ENCODE results near the gene TNKS2. TPM values are rescaled to one million over a fixed set of nuclear protein-coding genes. Genes with fewer than 3 reads are reported as not detected.
A peak's percentile ranks its signal among the peaks of the same experiment; 100 is the strongest.

Gene TNKS2
- polyA plus RNA-seq, 1 of the 3 experiments (the other 2 are of a cell fraction): 12.5 TPM

DNA sequence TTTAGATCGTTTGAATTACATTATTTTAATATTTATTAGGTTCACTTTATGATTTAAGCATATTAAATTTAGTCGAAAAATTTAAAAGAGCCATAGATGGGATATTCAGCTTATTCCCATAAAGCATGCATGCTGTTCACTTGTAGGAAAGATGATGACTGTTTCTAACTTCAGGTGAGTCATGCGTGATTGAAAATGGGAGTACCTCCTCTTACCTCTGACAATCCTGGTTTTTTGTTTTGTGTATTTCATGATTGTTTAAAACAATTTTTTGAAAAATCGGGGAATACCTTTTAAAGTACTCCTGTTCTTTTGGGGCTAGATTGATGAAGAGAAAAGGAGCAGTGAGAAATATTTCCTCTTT, 1.4 kb downstream of the TNKS2 start:
- H4K20me1 ChIP-seq (ENCODE audit: insufficient read depth): peaks cover 43% of the 10 kb centered on the region
- no peaks in the 10 kb centered on the region for H3K9me2 ChIP-seq
- TF ChIP-seq, protein P1, sequence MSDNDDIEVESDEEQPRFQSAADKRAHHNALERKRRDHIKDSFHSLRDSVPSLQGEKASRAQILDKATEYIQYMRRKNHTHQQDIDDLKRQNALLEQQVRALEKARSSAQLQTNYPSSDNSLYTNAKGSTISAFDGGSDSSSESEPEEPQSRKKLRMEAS (IDR thresholded peaks at IDR 0.05; ENCODE audit: low read depth): 0 out of 2 replicates have a peak, but pooled peaks have one; percentile 3
- TF ChIP-seq MEF2A (IDR thresholded peaks at IDR 0.05; ENCODE audit: borderline replicate concordance, low read depth): no peak
- H3F3A ChIP-seq (replicated peaks; ENCODE audit: insufficient read depth): no peaks in the 10 kb centered on the region
- H3K79me2 ChIP-seq (ENCODE audit: insufficient read depth): peaks cover 62% of the 10 kb centered on the region
- H3K4me3 ChIP-seq (ENCODE audit: low read depth in 2 of 2, low read length in 1 of 2): peak overlapping the region; percentile 81 to 93
- H3K4me2 ChIP-seq: peak overlapping the region; percentile 72
- H3K9ac ChIP-seq: peak overlapping the region; percentile 84
- peaks cover 9 to 14% of the 10 kb centered on the region in 2 experiments for H3K36me3 ChIP-seq (replicated peaks in 1 of 2; ENCODE audit: control insufficient read depth in 1 of 2, insufficient read depth in 2 of 2, low read length in 1 of 2)
- H3K27me3 ChIP-seq (ENCODE audit: insufficient read depth): no peaks in the 10 kb centered on the region
- no peak overlapping the region for H2AFZ ChIP-seq (ENCODE audit: low read depth)
- peak overlapping the region in 1 of 2 experiments; percentile 82; a peak in 2 of 4 replicates for H3K27ac ChIP-seq (ENCODE audit: low read depth in 2 of 2, low read length in 1 of 2)
- H3K9me3 ChIP-seq: no peaks in the 10 kb centered on the region
- no peak for DNase-seq
- 16% methylated on average over 4 of the region's 4 CpGs for WGBS (ENCODE audit: low lambda C conversion rate)
- ChIA-PET CTCF (interaction anchor here (1.6 kb wide), 1 partner anchor 41 kb away, joined by 3 read pairs; no protein-coding TSS in a partner anchor), POLR2A (no interaction called here)
- H3K4me1 ChIP-seq (ENCODE audit: control insufficient read depth in 1 of 2, insufficient read depth in 2 of 2, low read depth in 1 of 2, low read length in 1 of 2): peaks cover 5 to 10% of the 10 kb centered on the region in 2 experiments; a peak in 3 of 4 replicates

DNA sequence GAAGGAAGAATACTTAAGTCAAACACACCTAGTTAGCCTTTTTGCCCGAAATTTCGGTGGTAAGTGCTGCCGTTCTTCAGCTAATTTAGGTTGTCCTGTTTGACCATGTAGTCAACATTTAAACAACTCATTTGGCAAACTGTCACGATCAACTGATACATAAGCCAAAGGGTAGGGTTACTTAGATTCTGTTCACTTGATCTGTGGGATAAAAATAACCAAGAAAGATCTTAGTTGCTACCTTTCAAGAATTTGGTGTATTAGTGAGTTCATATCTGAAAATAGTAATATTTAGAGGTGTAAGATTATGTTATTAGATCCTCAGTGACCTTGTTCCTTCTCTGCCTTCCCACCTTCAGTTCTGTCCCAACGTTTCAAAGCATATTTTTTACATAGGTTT, 2.0 kb downstream of the TNKS2 start:
- H3K4me3 ChIP-seq (ENCODE audit: low read depth in 2 of 2, low read length in 1 of 2): peak overlapping the region; percentile 81 to 93; a peak in 3 of 4 replicates
- H3K4me2 ChIP-seq: peak overlapping the region; percentile 72
- no peak for DNase-seq
- peaks cover 9 to 17% of the 10 kb centered on the region in 2 experiments for H3K36me3 ChIP-seq (replicated peaks in 1 of 2; ENCODE audit: control insufficient read depth in 1 of 2, insufficient read depth in 2 of 2, low read length in 1 of 2)
- CTCF ChIA-PET: interaction anchor here (1.2 kb wide), 1 partner anchor 42 kb away, joined by 4 read pairs; no protein-coding TSS in a partner anchor
- peaks cover 45% of the 10 kb centered on the region for H4K20me1 ChIP-seq (ENCODE audit: insufficient read depth)
- no peak overlapping the region for H2AFZ ChIP-seq (ENCODE audit: low read depth)
- peaks cover 6 to 10% of the 10 kb centered on the region in 2 experiments; a peak in 3 of 4 replicates for H3K4me1 ChIP-seq (ENCODE audit: control insufficient read depth in 1 of 2, insufficient read depth in 2 of 2, low read depth in 1 of 2, low read length in 1 of 2)
- no peaks in the 10 kb centered on the region for H3F3A ChIP-seq (replicated peaks; ENCODE audit: insufficient read depth)
- WGBS (ENCODE audit: low lambda C conversion rate): 76% methylated on average over 5 of the region's 5 CpGs
- no peak overlapping the region for H3K27ac ChIP-seq (ENCODE audit: low read depth in 2 of 2, low read length in 1 of 2)
- no peak overlapping the region for H3K9ac ChIP-seq
- no peaks in the 10 kb centered on the region for H3K27me3 ChIP-seq (ENCODE audit: insufficient read depth)
- H3K79me2 ChIP-seq (ENCODE audit: insufficient read depth): peaks cover 68% of the 10 kb centered on the region
- no peaks in the 10 kb centered on the region for H3K9me3 ChIP-seq
- POLR2A ChIA-PET: no interaction called here
- H3K9me2 ChIP-seq: no peaks in the 10 kb centered on the region
- TF ChIP-seq POLR2AphosphoS5 (IDR thresholded peaks at IDR 0.05; ENCODE audit: low read depth, low read length) (no peak), GABPA (IDR thresholded peaks at IDR 0.05; ENCODE audit: low read depth) (no peak), FOXM1 (IDR thresholded peaks at IDR 0.05; ENCODE audit: low read depth) (no peak), YY1 (IDR thresholded peaks at IDR 0.05; ENCODE audit: low read depth) (no peak), ELF1 (IDR thresholded peaks at IDR 0.05) (no peak), RXRA (IDR thresholded peaks at IDR 0.05; ENCODE audit: borderline replicate concordance, low read depth) (no peak), FOXJ3 (CRISPR knock-in tag; IDR thresholded peaks at IDR 0.05) (no peak), EZH2phosphoT487 (IDR thresholded peaks at IDR 0.05; ENCODE audit: borderline replicate concordance, low read depth) (no peak), NFIC (IDR thresholded peaks at IDR 0.05; ENCODE audit: borderline replicate concordance) (no peak), NRF1 (IDR thresholded peaks at IDR 0.05; ENCODE audit: low read depth, low read length) (no peak), MXI1 (IDR thresholded peaks at IDR 0.05; ENCODE audit: low read depth, low read length) (no peak), JUND (IDR thresholded peaks at IDR 0.05) (no peak)
- TF ChIP-seq, protein P2, sequence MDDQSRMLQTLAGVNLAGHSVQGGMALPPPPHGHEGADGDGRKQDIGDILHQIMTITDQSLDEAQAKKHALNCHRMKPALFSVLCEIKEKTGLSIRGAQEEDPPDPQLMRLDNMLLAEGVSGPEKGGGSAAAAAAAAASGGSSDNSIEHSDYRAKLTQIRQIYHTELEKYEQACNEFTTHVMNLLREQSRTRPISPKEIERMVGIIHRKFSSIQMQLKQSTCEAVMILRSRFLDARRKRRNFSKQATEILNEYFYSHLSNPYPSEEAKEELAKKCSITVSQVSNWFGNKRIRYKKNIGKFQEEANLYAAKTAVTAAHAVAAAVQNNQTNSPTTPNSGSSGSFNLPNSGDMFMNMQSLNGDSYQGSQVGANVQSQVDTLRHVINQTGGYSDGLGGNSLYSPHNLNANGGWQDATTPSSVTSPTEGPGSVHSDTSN (IDR thresholded peaks at IDR 0.05): no peak
- TF ChIP-seq, protein P3, sequence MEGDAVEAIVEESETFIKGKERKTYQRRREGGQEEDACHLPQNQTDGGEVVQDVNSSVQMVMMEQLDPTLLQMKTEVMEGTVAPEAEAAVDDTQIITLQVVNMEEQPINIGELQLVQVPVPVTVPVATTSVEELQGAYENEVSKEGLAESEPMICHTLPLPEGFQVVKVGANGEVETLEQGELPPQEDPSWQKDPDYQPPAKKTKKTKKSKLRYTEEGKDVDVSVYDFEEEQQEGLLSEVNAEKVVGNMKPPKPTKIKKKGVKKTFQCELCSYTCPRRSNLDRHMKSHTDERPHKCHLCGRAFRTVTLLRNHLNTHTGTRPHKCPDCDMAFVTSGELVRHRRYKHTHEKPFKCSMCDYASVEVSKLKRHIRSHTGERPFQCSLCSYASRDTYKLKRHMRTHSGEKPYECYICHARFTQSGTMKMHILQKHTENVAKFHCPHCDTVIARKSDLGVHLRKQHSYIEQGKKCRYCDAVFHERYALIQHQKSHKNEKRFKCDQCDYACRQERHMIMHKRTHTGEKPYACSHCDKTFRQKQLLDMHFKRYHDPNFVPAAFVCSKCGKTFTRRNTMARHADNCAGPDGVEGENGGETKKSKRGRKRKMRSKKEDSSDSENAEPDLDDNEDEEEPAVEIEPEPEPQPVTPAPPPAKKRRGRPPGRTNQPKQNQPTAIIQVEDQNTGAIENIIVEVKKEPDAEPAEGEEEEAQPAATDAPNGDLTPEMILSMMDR (IDR thresholded peaks at IDR 0.05): no peak
- TF ChIP-seq, protein P4, sequence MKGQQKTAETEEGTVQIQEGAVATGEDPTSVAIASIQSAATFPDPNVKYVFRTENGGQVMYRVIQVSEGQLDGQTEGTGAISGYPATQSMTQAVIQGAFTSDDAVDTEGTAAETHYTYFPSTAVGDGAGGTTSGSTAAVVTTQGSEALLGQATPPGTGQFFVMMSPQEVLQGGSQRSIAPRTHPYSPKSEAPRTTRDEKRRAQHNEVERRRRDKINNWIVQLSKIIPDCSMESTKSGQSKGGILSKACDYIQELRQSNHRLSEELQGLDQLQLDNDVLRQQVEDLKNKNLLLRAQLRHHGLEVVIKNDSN (IDR thresholded peaks at IDR 0.05; ENCODE audit: borderline replicate concordance, low read depth): no peak
- TF ChIP-seq, protein P5, sequence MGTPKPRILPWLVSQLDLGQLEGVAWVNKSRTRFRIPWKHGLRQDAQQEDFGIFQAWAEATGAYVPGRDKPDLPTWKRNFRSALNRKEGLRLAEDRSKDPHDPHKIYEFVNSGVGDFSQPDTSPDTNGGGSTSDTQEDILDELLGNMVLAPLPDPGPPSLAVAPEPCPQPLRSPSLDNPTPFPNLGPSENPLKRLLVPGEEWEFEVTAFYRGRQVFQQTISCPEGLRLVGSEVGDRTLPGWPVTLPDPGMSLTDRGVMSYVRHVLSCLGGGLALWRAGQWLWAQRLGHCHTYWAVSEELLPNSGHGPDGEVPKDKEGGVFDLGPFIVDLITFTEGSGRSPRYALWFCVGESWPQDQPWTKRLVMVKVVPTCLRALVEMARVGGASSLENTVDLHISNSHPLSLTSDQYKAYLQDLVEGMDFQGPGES (IDR thresholded peaks at IDR 0.05; ENCODE audit: low read depth, low read length): no peak
